Activated T-cell treated with anti-CD3 and anti-CD28 coated beads for 24 hours (primary cell): Measurements from ENCODE around the gene CPXM1.
"Not testable (repeated sequence)": the region's sequence is repeated elsewhere in the genome, so short reads cannot be mapped to it uniquely, and the experiment has no call there.

ENCODE experiments used
- DNase-seq: peaks from one replicate; pipeline ENCODE4 v3.0.0-alpha.2; 2020; ENCODE audit warnings: low read depth

Gene CPXM1

GRCh38 chr20:2820896-2821869 is 20.8 kb upstream of the CPXM1 start:
- DNase-seq, result no peak

GRCh38 chr20:2820084-2820895 is 19.9 kb upstream of the CPXM1 start:
- DNase-seq, result no peak

GRCh38 chr20:2817891-2818595 is 17.6 kb upstream of the CPXM1 start:
- no peak for DNase-seq

GRCh38 chr20:2817341-2817726 is 16.9 kb upstream of the CPXM1 start:
- no peak for DNase-seq

GRCh38 chr20:2816583-2817340 is 16.3 kb upstream of the CPXM1 start:
- DNase-seq, result no peak

- DNase-seq, result no peak
Measured at GRCh38 chr20:2816030-2816582, 15.7 kb upstream of the CPXM1 start, which contains the start of gene TMEM239. Gene TMEM239 (plus strand): TSS chr20:2816364. CDS start chr20:2816555, 191 bp downstream.

- no peak for DNase-seq
Measured at GRCh38 chr20:2815242-2815900, 14.9 kb upstream of the CPXM1 start.

- DNase-seq, result no peak
Measured at GRCh38 chr20:2814587-2815051, 14.2 kb upstream of the CPXM1 start, which contains the start of gene C20orf141. Gene C20orf141 (plus strand): TSS chr20:2814987. CDS start chr20:2815185, 198 bp downstream.

- no peak for DNase-seq
Measured at GRCh38 chr20:2814076-2814475, 13.6 kb upstream of the CPXM1 start.

GRCh38 chr20:2812189-2812588 is 11.8 kb upstream of the CPXM1 start:
- no peak for DNase-seq

GRCh38 chr20:2809690-2810089 is 9.3 kb upstream of the CPXM1 start:
- DNase-seq, result no peak

- DNase-seq, result not testable (repeated sequence)
Measured at GRCh38 chr20:2807929-2808328, 7.5 kb upstream of the CPXM1 start.

GRCh38 chr20:2807019-2807418 is 6.6 kb upstream of the CPXM1 start:
- DNase-seq, result no peak

- DNase-seq, result no peak
Measured at GRCh38 chr20:2806351-2806701, 5.9 kb upstream of the CPXM1 start.

GRCh38 chr20:2805689-2806350 is 5.4 kb upstream of the CPXM1 start:
- DNase-seq, result no peak

GRCh38 chr20:2804852-2805688 is 4.6 kb upstream of the CPXM1 start:
- no peak for DNase-seq

- DNase-seq, result no peak
Measured at GRCh38 chr20:2804041-2804828, 3.8 kb upstream of the CPXM1 start.

GRCh38 chr20:2801286-2801728 is 880 bp upstream of the CPXM1 start:
- no peak for DNase-seq
